ENCODE results near the gene MYO7A.

MYO7A gene

GRCh38 chr11:77191429-77191822 lies 63.4 kb downstream of the MYO7A start:
- no peaks in the 10 kb centered on the region for H3K27me3 ChIP-seq (replicated peaks; ENCODE audit: insufficient read depth, low read length)
- H3K79me2 ChIP-seq (ENCODE audit: low read length): no peaks in the 10 kb centered on the region
- no peak for TF ChIP-seq EZH2 (optimal IDR thresholded peaks at IDR 0.05; ENCODE audit: low read depth, low read length)
- no peak for TF ChIP-seq CTCF (IDR thresholded peaks at IDR 0.05; ENCODE audit: low read length)
- TF ChIP-seq EZH2phosphoT487 (IDR thresholded peaks at IDR 0.05; ENCODE audit: low read length): no peak
- H3K36me3 ChIP-seq (replicated peaks; ENCODE audit: insufficient read depth, low read length): no peaks in the 10 kb centered on the region
- H3K27ac ChIP-seq (ENCODE audit: low read length): no peak overlapping the region
- H3F3A ChIP-seq (ENCODE audit: insufficient read depth, low read length): no peaks in the 10 kb centered on the region
- no peak overlapping the region for H3K9ac ChIP-seq (ENCODE audit: low read length)
- no peak overlapping the region for H3K4me2 ChIP-seq (ENCODE audit: low read depth, low read length)
- H3K4me1 ChIP-seq (ENCODE audit: low read length): peaks cover 4% of the 10 kb centered on the region
- no peaks in the 10 kb centered on the region for H3K9me3 ChIP-seq (replicated peaks; ENCODE audit: insufficient read depth, low read length)
- DNase-seq: no peak
- no peaks in the 10 kb centered on the region for H3K9me2 ChIP-seq (replicated peaks; ENCODE audit: insufficient read depth, low read length)
- no peak overlapping the region for H2AFZ ChIP-seq (ENCODE audit: low read length)
- no peak overlapping the region for H3K4me3 ChIP-seq (ENCODE audit: low read length)
- no peaks in the 10 kb centered on the region for H4K20me1 ChIP-seq (ENCODE audit: insufficient read depth, low read length)

GRCh38 chr11:77191823-77192495 lies 63.9 kb downstream of the MYO7A start:
- Histone ChIP-seq H3K4me1 (ENCODE audit: low read length) (no peaks in the 10 kb centered on the region), H3K79me2 (ENCODE audit: low read length) (no peaks in the 10 kb centered on the region), H3K27ac (ENCODE audit: low read length) (no peak overlapping the region), H3K4me2 (ENCODE audit: low read depth, low read length) (no peak overlapping the region), H3K4me3 (ENCODE audit: low read length) (no peak overlapping the region), H3K36me3 (replicated peaks; ENCODE audit: insufficient read depth, low read length) (no peaks in the 10 kb centered on the region), H3K27me3 (replicated peaks; ENCODE audit: insufficient read depth, low read length) (no peaks in the 10 kb centered on the region), H3K9me3 (replicated peaks; ENCODE audit: insufficient read depth, low read length) (no peaks in the 10 kb centered on the region), H3K9ac (ENCODE audit: low read length) (no peak overlapping the region), H3K9me2 (replicated peaks; ENCODE audit: insufficient read depth, low read length) (no peaks in the 10 kb centered on the region), H4K20me1 (ENCODE audit: insufficient read depth, low read length) (no peaks in the 10 kb centered on the region), H3F3A (ENCODE audit: insufficient read depth, low read length) (no peaks in the 10 kb centered on the region), H2AFZ (ENCODE audit: low read length) (no peak overlapping the region)
- DNase-seq: no peak
- no peak for TF ChIP-seq EZH2 (optimal IDR thresholded peaks at IDR 0.05; ENCODE audit: low read depth, low read length)
- TF ChIP-seq CTCF (IDR thresholded peaks at IDR 0.05; ENCODE audit: low read length): peak; percentile 26; the same call in 1 of the 2 replicates
- no peak for TF ChIP-seq EZH2phosphoT487 (IDR thresholded peaks at IDR 0.05; ENCODE audit: low read length)

- no peak for TF ChIP-seq CTCF (IDR thresholded peaks at IDR 0.05; ENCODE audit: low read length)
- no peak for TF ChIP-seq EZH2 (optimal IDR thresholded peaks at IDR 0.05; ENCODE audit: low read depth, low read length)
- no peak for TF ChIP-seq EZH2phosphoT487 (IDR thresholded peaks at IDR 0.05; ENCODE audit: low read length)
- DNase-seq: no peak
- Histone ChIP-seq H4K20me1 (ENCODE audit: insufficient read depth, low read length) (no peaks in the 10 kb centered on the region), H3K9ac (ENCODE audit: low read length) (no peak overlapping the region), H3K4me3 (ENCODE audit: low read length) (no peak overlapping the region), H3K4me1 (ENCODE audit: low read length) (no peaks in the 10 kb centered on the region), H3F3A (ENCODE audit: insufficient read depth, low read length) (no peaks in the 10 kb centered on the region), H3K4me2 (ENCODE audit: low read depth, low read length) (no peak overlapping the region), H3K9me2 (replicated peaks; ENCODE audit: insufficient read depth, low read length) (no peaks in the 10 kb centered on the region), H3K27me3 (replicated peaks; ENCODE audit: insufficient read depth, low read length) (no peaks in the 10 kb centered on the region), H3K36me3 (replicated peaks; ENCODE audit: insufficient read depth, low read length) (no peaks in the 10 kb centered on the region), H3K27ac (ENCODE audit: low read length) (no peak overlapping the region), H3K79me2 (ENCODE audit: low read length) (no peaks in the 10 kb centered on the region), H3K9me3 (replicated peaks; ENCODE audit: insufficient read depth, low read length) (no peaks in the 10 kb centered on the region), H2AFZ (ENCODE audit: low read length) (no peak overlapping the region)
Measured at GRCh38 chr11:77193167-77193566, 65.1 kb downstream of the MYO7A start.

Measured in MM.1S (cell line).